ENCODE results near the gene PEX5. TPM values are rescaled to one million over a fixed set of nuclear protein-coding genes. Genes with fewer than 3 reads are reported as not detected.
"Not testable (repeated sequence)": the region's sequence is repeated elsewhere in the genome, so short reads cannot be mapped to it uniquely, and the experiment has no call there.

Gene PEX5
- total RNA-seq, 2 experiments from 2014 or later, result 54.4 to 99.9 TPM

DNA sequence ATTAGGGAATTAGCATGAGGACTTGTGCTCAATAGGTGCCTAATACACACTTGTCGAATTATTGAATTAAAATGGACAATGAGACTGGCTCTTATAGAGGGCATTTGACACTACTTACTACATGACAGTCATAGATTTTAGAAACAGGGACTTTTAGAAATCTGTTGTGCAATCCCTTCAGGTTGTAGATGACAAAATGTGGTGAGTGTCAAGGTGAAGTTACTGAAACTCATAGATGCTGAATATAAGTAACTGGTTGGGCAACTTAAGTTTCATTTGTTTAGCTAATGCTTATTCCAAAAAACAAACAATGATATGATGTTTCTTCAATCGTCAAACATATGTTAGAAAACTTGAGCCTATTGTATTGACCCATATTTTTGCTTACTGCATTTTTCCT is 12.9 kb upstream of the PEX5 start:
- intact Hi-C loops (cut with micrococcal nuclease; ENCODE audit: unreplicated experiment), result no loop called here
- H3K27ac ChIP-seq (ENCODE audit: low read depth, low read length, poor library complexity, severe bottlenecking), result no peak overlapping the region
- no peaks in the 10 kb centered on the region for H3K9me2 ChIP-seq (ENCODE audit: insufficient read depth, low read length)
- H2AFZ ChIP-seq (ENCODE audit: low read length), result no peak overlapping the region
- H3K9me3 ChIP-seq (ENCODE audit: low read length), result peaks cover 21% of the 10 kb centered on the region
- CTCF ChIA-PET (ENCODE audit: unreplicated experiment), result no interaction called here
- H3K36me3 ChIP-seq (ENCODE audit: insufficient read depth, low read length), result no peaks in the 10 kb centered on the region
- POLR2A ChIA-PET, result interaction anchor here (0.7 to 0.9 kb wide), 2 partner anchors 10 to 150 kb away, joined by 3 to 4 read pairs; no protein-coding TSS in a partner anchor
- BruUV-seq (replicated peaks), result no TSS peak
- no peak overlapping the region for H3K4me2 ChIP-seq (ENCODE audit: low read length)
- H3K4me1 ChIP-seq (ENCODE audit: insufficient read depth, low read length, poor library complexity, severe bottlenecking), result no peaks in the 10 kb centered on the region
- H3K4me3 ChIP-seq (ENCODE audit: low read depth, low read length, poor library complexity, severe bottlenecking), result no peak overlapping the region
- DNase-seq (ENCODE audit: low spot score), result no peak
- H3K79me2 ChIP-seq (ENCODE audit: insufficient read depth, low read depth, low read length), result no peaks in the 10 kb centered on the region
- H4K20me1 ChIP-seq (ENCODE audit: insufficient read depth, low read length), result no peaks in the 10 kb centered on the region
- no peak for TF ChIP-seq EZH2phosphoT487 (IDR thresholded peaks at IDR 0.05; ENCODE audit: borderline replicate concordance, low read depth, low read length)
- TF ChIP-seq, protein P1, sequence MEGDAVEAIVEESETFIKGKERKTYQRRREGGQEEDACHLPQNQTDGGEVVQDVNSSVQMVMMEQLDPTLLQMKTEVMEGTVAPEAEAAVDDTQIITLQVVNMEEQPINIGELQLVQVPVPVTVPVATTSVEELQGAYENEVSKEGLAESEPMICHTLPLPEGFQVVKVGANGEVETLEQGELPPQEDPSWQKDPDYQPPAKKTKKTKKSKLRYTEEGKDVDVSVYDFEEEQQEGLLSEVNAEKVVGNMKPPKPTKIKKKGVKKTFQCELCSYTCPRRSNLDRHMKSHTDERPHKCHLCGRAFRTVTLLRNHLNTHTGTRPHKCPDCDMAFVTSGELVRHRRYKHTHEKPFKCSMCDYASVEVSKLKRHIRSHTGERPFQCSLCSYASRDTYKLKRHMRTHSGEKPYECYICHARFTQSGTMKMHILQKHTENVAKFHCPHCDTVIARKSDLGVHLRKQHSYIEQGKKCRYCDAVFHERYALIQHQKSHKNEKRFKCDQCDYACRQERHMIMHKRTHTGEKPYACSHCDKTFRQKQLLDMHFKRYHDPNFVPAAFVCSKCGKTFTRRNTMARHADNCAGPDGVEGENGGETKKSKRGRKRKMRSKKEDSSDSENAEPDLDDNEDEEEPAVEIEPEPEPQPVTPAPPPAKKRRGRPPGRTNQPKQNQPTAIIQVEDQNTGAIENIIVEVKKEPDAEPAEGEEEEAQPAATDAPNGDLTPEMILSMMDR (conservative IDR thresholded peaks at IDR 0.05; ENCODE audit: low read length), result no peak

DNA sequence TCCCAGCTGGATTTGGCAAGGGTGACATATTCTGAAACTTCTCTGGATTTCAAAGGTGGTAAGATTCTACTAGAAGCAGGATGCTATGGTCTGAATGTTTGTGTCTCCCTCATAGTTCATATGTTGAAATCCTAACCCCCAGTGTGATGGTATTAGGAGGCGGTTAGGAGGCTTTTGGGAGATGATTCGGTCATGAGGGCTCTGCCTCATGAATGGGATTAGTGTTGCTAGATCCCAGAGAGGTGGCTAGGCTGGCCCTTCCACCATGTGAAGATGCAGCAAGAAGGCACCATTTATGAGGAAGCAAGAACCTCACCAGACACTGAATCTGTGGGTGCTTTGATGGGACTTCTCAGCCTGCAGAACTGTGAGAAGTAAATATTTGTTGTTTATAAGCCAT is 11.0 kb upstream of the PEX5 start:
- Histone ChIP-seq H3K9me3 (ENCODE audit: low read length) (peaks cover 5% of the 10 kb centered on the region; the same call in 1 of the 2 replicates), H3K4me3 (ENCODE audit: low read depth, low read length, poor library complexity, severe bottlenecking) (no peak overlapping the region), H3K79me2 (ENCODE audit: insufficient read depth, low read depth, low read length) (no peaks in the 10 kb centered on the region), H2AFZ (ENCODE audit: low read length) (no peak overlapping the region), H3K4me2 (ENCODE audit: low read length) (no peak overlapping the region), H3K4me1 (ENCODE audit: insufficient read depth, low read length, poor library complexity, severe bottlenecking) (no peaks in the 10 kb centered on the region), H4K20me1 (ENCODE audit: insufficient read depth, low read length) (no peaks in the 10 kb centered on the region), H3K9me2 (ENCODE audit: insufficient read depth, low read length) (no peaks in the 10 kb centered on the region), H3K27ac (ENCODE audit: low read depth, low read length, poor library complexity, severe bottlenecking) (no peak overlapping the region), H3K36me3 (ENCODE audit: insufficient read depth, low read length) (no peaks in the 10 kb centered on the region)
- CTCF ChIA-PET (ENCODE audit: unreplicated experiment), result no interaction called here
- no TSS peak for BruUV-seq (replicated peaks)
- TF ChIP-seq EZH2phosphoT487 (IDR thresholded peaks at IDR 0.05; ENCODE audit: borderline replicate concordance, low read depth, low read length), result no peak
- TF ChIP-seq, protein P1 (conservative IDR thresholded peaks at IDR 0.05; ENCODE audit: low read length), result no peak
- intact Hi-C loops (cut with micrococcal nuclease; ENCODE audit: unreplicated experiment), result no loop called here
- POLR2A ChIA-PET, result no interaction called here
- DNase-seq (ENCODE audit: low spot score), result no peak

DNA sequence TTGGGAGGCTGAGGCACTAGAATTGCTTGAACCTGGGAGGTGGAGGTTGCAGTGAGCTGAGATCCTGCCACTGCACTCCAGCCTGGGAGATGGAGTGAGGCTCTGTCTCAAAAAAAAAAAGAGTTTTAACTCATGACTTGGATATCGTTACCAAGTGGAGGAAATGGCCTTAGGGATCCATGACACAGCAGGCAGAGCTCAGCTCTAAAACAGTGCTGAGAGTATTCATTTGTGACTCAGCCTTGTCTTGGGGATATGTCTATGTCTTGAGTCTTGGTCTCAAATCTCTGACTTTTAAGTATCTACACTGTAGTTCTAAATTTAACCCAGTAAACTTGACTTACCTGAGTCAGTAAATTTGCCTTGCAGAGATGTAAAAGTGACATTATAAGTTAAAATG is 8.8 kb upstream of the PEX5 start:
- Histone ChIP-seq H2AFZ (ENCODE audit: low read length) (no peak overlapping the region), H3K9me2 (ENCODE audit: insufficient read depth, low read length) (no peaks in the 10 kb centered on the region), H3K9me3 (ENCODE audit: low read length) (0 out of 2 replicates have a peak, but pooled peaks cover 4% of the 10 kb centered on the region), H3K79me2 (ENCODE audit: insufficient read depth, low read depth, low read length) (no peaks in the 10 kb centered on the region), H3K27ac (ENCODE audit: low read depth, low read length, poor library complexity, severe bottlenecking) (no peak overlapping the region), H3K4me3 (ENCODE audit: low read depth, low read length, poor library complexity, severe bottlenecking) (no peak overlapping the region), H3K4me2 (ENCODE audit: low read length) (no peak overlapping the region), H4K20me1 (ENCODE audit: insufficient read depth, low read length) (no peaks in the 10 kb centered on the region), H3K4me1 (ENCODE audit: insufficient read depth, low read length, poor library complexity, severe bottlenecking) (no peaks in the 10 kb centered on the region), H3K36me3 (ENCODE audit: insufficient read depth, low read length) (no peaks in the 10 kb centered on the region)
- intact Hi-C loops (cut with micrococcal nuclease; ENCODE audit: unreplicated experiment), result no loop called here
- CTCF ChIA-PET (ENCODE audit: unreplicated experiment), result no interaction called here
- TF ChIP-seq EZH2phosphoT487 (IDR thresholded peaks at IDR 0.05; ENCODE audit: borderline replicate concordance, low read depth, low read length), result no peak
- POLR2A ChIA-PET, result interaction anchor here (0.6 to 1.3 kb wide), 5 partner anchors 14 to 598 kb away, joined by 3 to 5 read pairs (median 4); no protein-coding TSS in a partner anchor
- no peak for DNase-seq (ENCODE audit: low spot score)
- no TSS peak for BruUV-seq (replicated peaks)

DNA sequence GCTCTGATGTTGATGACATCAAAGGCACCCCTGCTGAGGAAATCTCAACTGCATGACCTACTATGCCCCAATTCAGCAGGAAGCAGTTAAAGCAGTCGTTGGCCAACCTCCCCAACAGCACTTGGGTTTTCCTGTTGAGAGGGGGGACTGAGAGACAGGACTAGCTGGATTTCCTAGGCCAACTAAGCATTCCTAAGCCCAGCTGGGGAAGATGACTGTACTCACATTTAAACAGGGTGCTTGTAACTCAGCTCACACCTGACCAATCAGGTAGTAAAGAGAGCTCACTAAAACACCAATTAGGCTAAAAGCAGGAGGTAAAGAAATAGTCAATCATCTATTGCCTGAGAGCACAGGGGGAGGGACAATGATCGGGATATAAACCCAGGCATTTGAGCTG is 3.4 kb upstream of the PEX5 start:
- H3K9me3 ChIP-seq (ENCODE audit: low read length); H3K4me2 ChIP-seq (ENCODE audit: low read length); intact Hi-C loops (cut with micrococcal nuclease; ENCODE audit: unreplicated experiment); BruUV-seq (replicated peaks); CTCF ChIA-PET (ENCODE audit: unreplicated experiment); H3K9me2 ChIP-seq (ENCODE audit: insufficient read depth, low read length); H3K36me3 ChIP-seq (ENCODE audit: insufficient read depth, low read length); DNase-seq (ENCODE audit: low spot score); H3K27ac ChIP-seq (ENCODE audit: low read depth, low read length, poor library complexity, severe bottlenecking); H3K4me3 ChIP-seq (ENCODE audit: low read depth, low read length, poor library complexity, severe bottlenecking); H4K20me1 ChIP-seq (ENCODE audit: insufficient read depth, low read length); H2AFZ ChIP-seq (ENCODE audit: low read length): not testable (repeated sequence)
- peaks cover 16% of the 10 kb centered on the region for H3K4me1 ChIP-seq (ENCODE audit: insufficient read depth, low read length, poor library complexity, severe bottlenecking)
- POLR2A ChIA-PET, result interaction anchor here (0.6 to 0.8 kb wide), 2 partner anchors 10 to 648 kb away, joined by 3 to 4 read pairs; no protein-coding TSS in a partner anchor
- peaks cover 11% of the 10 kb centered on the region; the same call in 1 of the 2 replicates for H3K79me2 ChIP-seq (ENCODE audit: insufficient read depth, low read depth, low read length)

Measured in OCI-LY7 (cell line).